Activated CD4-positive, alpha-beta T cell treated with anti-CD3 and anti-CD28 coated beads, Interleukin-2, amount 10 ng/mL, durations not matched to agents 7 days and 5 days (primary cell): ENCODE results near the gene ATRN. TPM values are rescaled to one million over a fixed set of nuclear protein-coding genes. Genes with fewer than 3 reads are reported as not detected.
A peak's percentile ranks its signal among the peaks of the same experiment; 100 is the strongest.

Experiments
- CTCF ChIA-PET: fragments of 350-600 bp; sonication (Branson Sonifier 250); formaldehyde crosslinking; loops from one replicate; lab custom pipeline; 2021; ENCODE audit warnings: antibody characterized with exemption; lab: Charles Lee
- POLR2A ChIA-PET: fragments of 350-600 bp; sonication (Branson Sonifier 250); formaldehyde crosslinking; loops from one replicate; lab custom pipeline; 2021; ENCODE audit warnings: antibody characterized with exemption; lab: Charles Lee
- DNase-seq: peaks from one replicate; pipeline ENCODE4 v3.0.0-alpha.2; 2020
- H3K27ac Mint-ChIP-seq: one replicate; pipeline ENCODE4 v1.8.0; 2021; ENCODE audit warnings: mild to moderate bottlenecking, moderate library complexity, mixed read lengths
- H3K27me3 Mint-ChIP-seq: one replicate; pipeline ENCODE4 v1.8.0; 2021; ENCODE audit warnings: mixed read lengths
- H3K36me3 Mint-ChIP-seq: one replicate; pipeline ENCODE4 v1.8.0; 2021; ENCODE audit warnings: low read depth, mixed read lengths
- H3K4me1 Mint-ChIP-seq: one replicate; pipeline ENCODE4 v1.8.0; 2021; ENCODE audit warnings: mixed read lengths
- H3K4me3 Mint-ChIP-seq: one replicate; pipeline ENCODE4 v1.8.0; 2021; ENCODE audit warnings: mild to moderate bottlenecking, moderate library complexity, mixed read lengths
- H3K9me3 Mint-ChIP-seq: one replicate; pipeline ENCODE4 v1.8.0; 2021; ENCODE audit warnings: mixed read lengths
- total RNA-seq, 2 experiments: library from RNA; stranded (reverse); gene quantifications; one replicate each; pipeline ENCODE4 v1.2.3, GENCODE V29; 2021

ATRN gene
- total RNA-seq, 2 experiments from 2014 or later, result 7.8 TPM

DNA sequence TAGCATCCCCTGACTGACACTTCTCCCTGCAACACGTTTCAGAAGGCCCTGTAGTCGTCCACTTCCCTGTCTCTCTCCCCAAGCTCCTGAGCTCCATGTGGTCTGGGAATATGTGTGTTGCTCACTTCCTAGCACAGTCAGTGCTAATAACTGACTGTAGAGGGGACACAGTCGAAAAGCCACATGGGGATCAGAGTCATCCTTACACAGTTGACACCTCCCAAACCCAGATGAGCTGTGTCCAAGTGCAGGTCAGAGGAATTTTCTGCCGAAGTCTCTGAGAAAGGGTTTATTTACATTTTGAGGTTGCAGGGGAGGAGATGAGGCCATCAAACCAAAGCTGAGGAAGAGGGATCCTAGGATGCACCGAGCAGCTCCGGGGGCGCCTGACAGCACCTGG, 214.5 kb downstream of the ATRN start:
- DNase-seq, result no peak
- Mint-ChIP-seq H3K36me3 (no peaks in the 10 kb centered on the region), H3K27ac (no peak overlapping the region), H3K4me1 (no peaks in the 10 kb centered on the region), H3K4me3 (no peak overlapping the region), H3K27me3 (peaks cover 46% of the 10 kb centered on the region), H3K9me3 (no peaks in the 10 kb centered on the region)
- ChIA-PET CTCF (interaction anchor here (1.1 kb wide), 2 partner anchors 9 to 13 kb away, joined by 4 read pairs; no protein-coding TSS in a partner anchor), POLR2A (no interaction called here)

DNA sequence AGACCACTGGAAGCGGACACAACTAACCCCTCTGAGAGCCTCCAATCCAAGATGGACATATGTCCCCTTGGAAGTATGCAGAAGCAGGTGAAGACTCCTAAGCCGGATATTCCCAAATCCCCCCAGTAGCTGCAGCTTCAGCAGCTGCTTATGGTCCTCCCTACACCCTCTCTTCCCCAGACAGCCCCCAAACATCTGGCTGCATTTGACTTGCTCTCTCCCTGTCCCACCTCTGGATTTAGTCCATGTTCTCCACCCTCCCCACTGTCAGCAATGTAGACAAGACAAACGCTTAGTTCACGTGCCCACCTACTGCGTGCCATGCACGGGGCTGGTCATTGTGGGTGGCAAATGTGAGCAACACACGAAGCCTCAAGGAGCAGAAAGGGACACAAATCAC, 215.6 kb downstream of the ATRN start:
- Mint-ChIP-seq H3K27ac (no peak overlapping the region), H3K36me3 (no peaks in the 10 kb centered on the region), H3K27me3 (peaks cover 35% of the 10 kb centered on the region), H3K9me3 (no peaks in the 10 kb centered on the region), H3K4me3 (no peak overlapping the region), H3K4me1 (no peaks in the 10 kb centered on the region)
- ChIA-PET POLR2A (no interaction called here), CTCF (interaction anchor here (1.1 kb wide), 1 partner anchor 10 kb away, joined by 4 read pairs; no protein-coding TSS in a partner anchor)
- DNase-seq, result no peak

- peaks cover 33% of the 10 kb centered on the region for H3K27me3 Mint-ChIP-seq
- no peak overlapping the region for H3K4me3 Mint-ChIP-seq
- H3K36me3 Mint-ChIP-seq, result no peaks in the 10 kb centered on the region
- no peaks in the 10 kb centered on the region for H3K4me1 Mint-ChIP-seq
- ChIA-PET POLR2A (no interaction called here), CTCF (no interaction called here)
- no peak for DNase-seq
- H3K9me3 Mint-ChIP-seq, result no peaks in the 10 kb centered on the region
- H3K27ac Mint-ChIP-seq, result no peak overlapping the region
Observed at GRCh38 chr20:3686867-3687321, 216.1 kb downstream of the ATRN start.

DNA sequence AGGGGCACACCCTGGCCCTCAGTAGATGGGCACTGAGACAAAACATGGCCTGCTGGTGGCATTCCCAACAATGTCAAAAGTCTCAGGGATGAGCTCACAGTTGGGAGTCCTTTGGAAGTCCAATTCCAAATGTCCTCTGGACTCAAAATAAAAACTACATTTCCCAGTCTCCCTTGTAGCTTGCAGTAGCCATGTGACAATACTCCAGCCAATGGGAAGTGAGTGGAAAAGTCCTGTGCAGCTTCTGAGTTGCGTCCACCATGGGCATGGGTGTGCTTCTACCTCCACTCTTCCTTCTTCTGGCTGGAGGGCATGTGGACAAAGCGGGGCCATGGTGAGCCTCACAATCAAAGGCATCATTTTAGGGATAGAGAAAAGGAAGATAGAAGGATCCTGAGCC, 216.8 kb downstream of the ATRN start:
- ChIA-PET POLR2A (no interaction called here), CTCF (interaction anchor here (1.0 kb wide), 1 partner anchor 168 kb away, joined by 3 read pairs; no protein-coding TSS in a partner anchor)
- Mint-ChIP-seq H3K27me3 (peaks cover 29% of the 10 kb centered on the region), H3K36me3 (no peaks in the 10 kb centered on the region), H3K27ac (no peak overlapping the region), H3K4me3 (no peak overlapping the region), H3K4me1 (no peaks in the 10 kb centered on the region), H3K9me3 (no peaks in the 10 kb centered on the region)
- DNase-seq, result no peak

DNA sequence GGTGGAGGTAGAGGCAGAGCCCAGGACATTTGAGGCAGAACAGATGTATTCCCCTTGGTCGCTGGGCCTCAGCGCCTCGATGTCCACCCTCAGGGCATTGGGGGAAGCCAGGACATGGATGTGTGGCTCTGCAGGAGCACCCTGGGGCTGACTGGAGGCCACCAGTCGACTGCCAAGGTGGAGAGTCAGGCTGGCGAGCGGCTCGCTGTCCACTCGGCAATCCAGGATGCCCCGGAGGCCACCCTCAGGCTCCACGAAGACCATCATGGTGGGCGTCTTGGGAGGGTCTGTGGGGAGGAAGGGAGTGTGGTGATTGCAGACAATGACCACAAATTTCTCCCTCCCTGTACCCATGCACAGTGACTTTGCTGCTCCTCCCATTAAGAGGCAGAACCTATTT, 219.2 kb downstream of the ATRN start:
- peaks cover 13% of the 10 kb centered on the region for H3K27me3 Mint-ChIP-seq

DNA sequence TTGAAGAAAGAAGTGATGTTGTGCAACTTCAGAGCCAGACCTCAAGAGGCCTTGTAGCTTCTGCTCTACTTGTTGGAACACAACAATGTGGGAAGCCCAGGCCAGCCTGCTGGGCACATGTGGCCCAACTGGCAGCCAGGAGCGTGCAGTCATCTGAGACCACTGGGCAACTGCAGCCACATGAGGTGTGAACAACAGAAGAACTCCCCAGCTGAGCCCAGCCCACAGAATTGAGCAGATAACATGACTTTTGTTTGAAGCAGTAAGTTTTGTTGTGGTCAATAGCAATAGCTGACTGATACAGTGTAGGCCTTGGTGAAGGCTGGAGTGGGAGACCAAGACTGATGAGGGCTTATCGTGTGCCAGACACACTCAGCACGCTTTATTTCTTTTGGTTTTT, 219.6 kb downstream of the ATRN start:
- CTCF ChIA-PET, result no interaction called here
- Mint-ChIP-seq H3K36me3 (no peaks in the 10 kb centered on the region), H3K4me1 (no peaks in the 10 kb centered on the region), H3K27ac (no peak overlapping the region), H3K27me3 (peaks cover 10% of the 10 kb centered on the region), H3K4me3 (no peak overlapping the region), H3K9me3 (no peaks in the 10 kb centered on the region)
- no peak for DNase-seq
- POLR2A ChIA-PET, result no interaction called here

More for the DNA sequence above, 219.2 kb downstream of the ATRN start:
- no peaks in the 10 kb centered on the region for H3K36me3 Mint-ChIP-seq
- POLR2A ChIA-PET, result no interaction called here
- H3K9me3 Mint-ChIP-seq, result no peaks in the 10 kb centered on the region
- no peak for DNase-seq
- no peak overlapping the region for H3K4me3 Mint-ChIP-seq
- no peaks in the 10 kb centered on the region for H3K4me1 Mint-ChIP-seq
- CTCF ChIA-PET, result interaction anchor here (1.1 kb wide), 1 partner anchor 8 kb away, joined by 3 read pairs; no protein-coding TSS in a partner anchor
- H3K27ac Mint-ChIP-seq, result no peak overlapping the region

DNA sequence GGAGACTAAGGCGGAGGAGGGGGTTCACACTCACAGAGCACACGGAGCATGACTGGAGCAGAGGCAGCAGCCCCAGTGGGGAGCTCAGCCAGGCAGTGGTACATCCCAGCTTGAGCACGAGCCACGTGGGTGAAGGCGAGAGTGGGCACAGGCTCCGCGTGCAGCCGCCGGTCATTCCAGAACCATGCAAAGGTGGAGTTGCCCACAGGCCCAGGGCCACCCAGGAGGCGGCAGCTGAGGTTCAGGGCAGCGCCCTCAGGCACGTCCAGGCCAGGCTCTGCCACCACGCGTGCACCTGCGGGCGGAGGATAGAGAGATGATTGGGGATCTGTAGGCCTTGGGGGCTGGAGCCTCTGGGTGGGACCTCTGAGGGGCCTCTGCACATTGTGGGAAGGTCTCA, 220.5 kb downstream of the ATRN start:
- Mint-ChIP-seq H3K36me3 (no peaks in the 10 kb centered on the region), H3K4me1 (no peaks in the 10 kb centered on the region), H3K9me3 (peaks cover 1% of the 10 kb centered on the region), H3K4me3 (no peak overlapping the region), H3K27me3 (peaks cover 3% of the 10 kb centered on the region), H3K27ac (no peak overlapping the region)
- POLR2A ChIA-PET, result no interaction called here
- CTCF ChIA-PET, result interaction anchor here (1.4 to 1.9 kb wide), 3 partner anchors 13 to 20 kb away, joined by 3 to 6 read pairs (median 6); no protein-coding TSS in a partner anchor
- DNase-seq, result no peak

DNA sequence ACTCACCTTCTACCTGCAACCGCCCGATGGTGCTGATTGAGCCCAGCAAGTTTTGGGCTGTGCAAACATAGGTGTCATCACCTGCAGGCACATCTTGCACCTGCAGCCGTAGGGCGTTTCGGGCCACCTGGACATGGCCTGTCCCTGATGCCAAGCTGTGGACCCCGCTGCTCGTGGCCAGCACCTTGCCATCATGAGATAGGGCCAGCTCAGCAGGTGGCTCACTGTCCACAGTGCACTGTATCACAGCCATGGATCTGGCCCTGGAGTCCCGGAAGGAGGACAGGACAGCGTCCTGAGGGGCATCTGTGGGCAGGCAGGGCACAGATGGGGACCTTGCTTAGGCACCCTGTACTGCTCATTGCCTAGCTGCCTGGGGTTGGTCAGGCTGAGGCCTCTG, 221.1 kb downstream of the ATRN start:
- no peaks in the 10 kb centered on the region for H3K27me3 Mint-ChIP-seq
- POLR2A ChIA-PET, result no interaction called here
- no peak for DNase-seq
- CTCF ChIA-PET, result interaction anchor here (0.9 to 1.9 kb wide), 4 partner anchors 14 to 207 kb away, joined by 3 to 6 read pairs (median 4); no protein-coding TSS in a partner anchor
- H3K36me3 Mint-ChIP-seq, result no peaks in the 10 kb centered on the region
- H3K4me3 Mint-ChIP-seq, result no peak overlapping the region
- H3K4me1 Mint-ChIP-seq, result no peaks in the 10 kb centered on the region
- H3K9me3 Mint-ChIP-seq, result peaks cover 2% of the 10 kb centered on the region
- H3K27ac Mint-ChIP-seq, result no peak overlapping the region

- Mint-ChIP-seq H3K27ac (no peak overlapping the region), H3K4me1 (no peaks in the 10 kb centered on the region), H3K36me3 (no peaks in the 10 kb centered on the region), H3K27me3 (no peaks in the 10 kb centered on the region), H3K9me3 (peaks cover 2% of the 10 kb centered on the region), H3K4me3 (no peak overlapping the region)
- ChIA-PET CTCF (interaction anchor here (0.5 to 1.9 kb wide), 4 partner anchors 14 to 208 kb away, joined by 3 to 6 read pairs (median 4); no protein-coding TSS in a partner anchor), POLR2A (no interaction called here)
- DNase-seq, result no peak
Observed at GRCh38 chr20:3692706-3693294, 222.0 kb downstream of the ATRN start.

DNA sequence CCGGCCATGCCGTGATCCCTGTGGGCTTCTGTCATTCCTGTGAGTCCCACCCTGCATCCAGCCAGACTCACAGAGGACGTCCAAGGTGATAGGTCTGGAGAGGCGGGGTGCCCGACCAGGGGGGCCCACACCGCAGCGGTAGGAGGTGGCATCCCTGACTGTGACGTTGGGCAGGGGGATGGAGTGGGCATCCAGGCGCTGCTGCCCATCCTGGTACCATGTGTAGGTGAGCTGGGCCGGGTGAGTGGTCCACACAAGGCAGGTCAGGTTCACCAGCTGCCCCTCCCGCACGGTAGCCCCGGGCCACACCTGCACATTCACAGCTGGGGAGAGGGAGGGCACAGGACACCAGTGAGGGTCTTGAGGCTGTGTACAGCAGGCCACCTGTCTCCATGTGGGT, 222.6 kb downstream of the ATRN start:
- Mint-ChIP-seq H3K4me1 (no peaks in the 10 kb centered on the region), H3K4me3 (no peak overlapping the region), H3K36me3 (no peaks in the 10 kb centered on the region), H3K27ac (no peak overlapping the region), H3K9me3 (peaks cover 2% of the 10 kb centered on the region), H3K27me3 (no peaks in the 10 kb centered on the region)
- no peak for DNase-seq
- POLR2A ChIA-PET, result no interaction called here
- CTCF ChIA-PET, result no interaction called here

GRCh38 chr20:3694864-3695263, 224.0 kb downstream of the ATRN start:
- Mint-ChIP-seq H3K27me3 (no peaks in the 10 kb centered on the region), H3K36me3 (no peaks in the 10 kb centered on the region), H3K4me3 (no peak overlapping the region), H3K4me1 (no peaks in the 10 kb centered on the region), H3K27ac (no peak overlapping the region), H3K9me3 (peaks cover 2% of the 10 kb centered on the region)
- CTCF ChIA-PET, result interaction anchor here (1.4 kb wide), 2 partner anchors 14 to 73 kb away, joined by 3 to 4 read pairs; partner anchors contain the start of gene ADISSP
- DNase-seq, result no peak
- POLR2A ChIA-PET, result no interaction called here

DNA sequence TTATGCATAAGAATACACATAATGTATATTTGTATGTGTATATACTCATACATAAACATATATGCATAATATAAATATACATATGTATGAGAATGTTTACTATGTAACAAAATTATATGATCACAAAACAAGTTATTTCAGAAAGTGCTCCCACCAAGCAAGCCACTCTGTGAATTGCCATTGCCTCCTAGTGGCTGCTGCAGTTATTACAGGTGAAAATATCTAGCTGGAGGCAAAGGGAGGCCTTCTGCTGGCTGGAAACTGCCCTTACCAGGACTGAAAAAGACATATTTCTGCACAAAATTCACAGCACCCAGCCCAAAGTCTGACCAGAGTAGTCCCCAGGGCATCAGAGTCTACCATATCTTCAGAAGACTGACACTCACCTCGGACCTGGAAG, 225.4 kb downstream of the ATRN start:
- ChIA-PET POLR2A (no interaction called here), CTCF (interaction anchor here (0.5 to 1.4 kb wide), 2 partner anchors 15 to 175 kb away, joined by 3 read pairs; no protein-coding TSS in a partner anchor)
- H3K36me3 Mint-ChIP-seq, result no peaks in the 10 kb centered on the region
- peaks cover 2% of the 10 kb centered on the region for H3K9me3 Mint-ChIP-seq
- DNase-seq, result peak; percentile 11
- no peak overlapping the region for H3K4me3 Mint-ChIP-seq
- no peak overlapping the region for H3K27ac Mint-ChIP-seq
- no peaks in the 10 kb centered on the region for H3K4me1 Mint-ChIP-seq
- H3K27me3 Mint-ChIP-seq, result no peaks in the 10 kb centered on the region

- ChIA-PET CTCF (interaction anchor here (1.3 to 1.7 kb wide), 2 partner anchors 7 to 14 kb away, joined by 3 to 12 read pairs; no protein-coding TSS in a partner anchor), POLR2A (no interaction called here)
- Mint-ChIP-seq H3K27ac (no peak overlapping the region), H3K36me3 (no peaks in the 10 kb centered on the region), H3K9me3 (peaks cover 2% of the 10 kb centered on the region), H3K4me3 (no peak overlapping the region), H3K27me3 (no peaks in the 10 kb centered on the region), H3K4me1 (no peaks in the 10 kb centered on the region)
- DNase-seq, result no peak
Observed at GRCh38 chr20:3696745-3697587, 226.1 kb downstream of the ATRN start.
